IPS-18a (cell line): Measurements from ENCODE around the gene ATP9A.
"Not testable (repeated sequence)": the region's sequence is repeated elsewhere in the genome, so short reads cannot be mapped to it uniquely, and the experiment has no call there.

Source experiments
- H3K27ac ChIP-seq: one replicate; pipeline ENCODE4 v1.5.1; 2013; ENCODE audit warnings: low read length
- H3K27me3 ChIP-seq: one replicate; pipeline ENCODE4 v1.6.1; 2013; ENCODE audit warnings: mild to moderate bottlenecking, low read length; ENCODE audit not compliant: control insufficient read depth, insufficient read depth
- H3K36me3 ChIP-seq: one replicate; pipeline ENCODE4 v1.6.1; 2013; ENCODE audit warnings: low read depth, low read length; ENCODE audit not compliant: control insufficient read depth
- H3K4me1 ChIP-seq: one replicate; pipeline ENCODE4 v1.6.1; 2013; ENCODE audit warnings: low read depth, low read length; ENCODE audit not compliant: control insufficient read depth
- H3K4me3 ChIP-seq: one replicate; pipeline ENCODE4 v1.5.1; 2013; ENCODE audit warnings: low read length
- H3K9ac ChIP-seq: one replicate; pipeline ENCODE4 v1.6.1; 2013; ENCODE audit warnings: mild to moderate bottlenecking, low read length, moderate library complexity
- H3K9me3 ChIP-seq: one replicate; pipeline ENCODE4 v1.6.1; 2013; ENCODE audit warnings: low read depth, low read length; ENCODE audit not compliant: control insufficient read depth

The ATP9A gene

DNA sequence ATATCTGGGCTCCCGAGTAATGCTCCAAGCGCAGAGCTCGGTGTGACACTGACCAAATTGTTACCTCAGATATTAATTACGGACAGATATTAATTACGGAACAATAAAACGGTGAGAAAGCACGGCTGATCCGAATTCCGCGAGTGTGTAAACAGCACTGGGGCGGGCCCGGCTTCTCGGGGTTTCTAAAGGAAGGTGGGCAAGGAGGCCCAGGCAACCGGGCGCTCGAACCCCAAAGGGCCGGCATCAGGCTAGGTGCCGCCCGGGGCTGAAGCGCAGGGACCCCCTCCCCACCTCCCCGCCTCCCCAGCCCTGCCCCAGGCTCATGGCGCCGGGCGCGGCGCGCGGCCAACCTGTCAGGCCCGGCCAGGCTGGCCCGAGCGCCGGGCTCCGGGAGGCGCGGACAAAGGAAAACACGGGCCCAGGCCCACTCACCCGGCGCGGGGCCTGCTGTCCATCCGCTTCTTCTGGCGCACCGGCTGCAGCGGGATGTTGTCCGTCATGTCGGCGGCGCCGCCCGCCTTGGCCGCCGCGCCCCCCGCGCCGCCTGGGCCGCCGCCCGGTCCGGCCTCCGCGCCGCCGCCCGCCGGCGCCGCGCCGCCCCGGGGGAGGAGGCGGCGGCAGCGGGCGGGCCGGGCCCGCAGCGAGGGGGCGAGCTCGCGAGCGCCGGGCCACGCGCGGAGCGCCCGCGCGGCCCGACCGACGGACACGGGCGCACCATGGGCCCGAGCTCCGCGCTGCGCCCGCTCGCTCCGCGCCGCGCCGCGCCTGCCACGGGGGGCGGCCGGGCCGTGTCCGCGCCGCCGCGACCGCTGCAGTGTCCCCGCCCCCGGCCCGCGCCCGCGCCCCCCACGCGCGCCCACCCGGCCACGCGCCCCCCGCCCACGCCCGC lies at the start of gene ATP9A:
Gene ATP9A (minus strand): TSS at position 524 of the 892 bp plus-strand sequence. CDS start 21 bp downstream, at position 503.
- Histone ChIP-seq H3K4me3 (peak within 1 kb of the TSS; percentile 83), H3K4me1 (no peaks in the 10 kb centered on the region), H3K9ac (peak within 1 kb of the TSS; percentile 55)

GRCh38 chr20:51816856-51817255 lies 48.7 kb upstream of the ATP9A start:
- H3K4me3 ChIP-seq, H3K27ac ChIP-seq, H3K27me3 ChIP-seq, H3K9me3 ChIP-seq, H3K4me1 ChIP-seq, H3K9ac ChIP-seq, H3K36me3 ChIP-seq: not testable (repeated sequence)

More for the DNA sequence above, at the start of gene ATP9A:
- Histone ChIP-seq H3K27ac (no peak within 1 kb of the TSS), H3K27me3 (no peaks in the 10 kb centered on the region), H3K9me3 (no peaks in the 10 kb centered on the region), H3K36me3 (no peaks in the 10 kb centered on the region)

- Histone ChIP-seq H3K9me3 (no peaks in the 10 kb centered on the region), H3K4me1 (peaks cover 21% of the 10 kb centered on the region), H3K27me3 (no peaks in the 10 kb centered on the region), H3K36me3 (no peaks in the 10 kb centered on the region), H3K9ac (no peak overlapping the region), H3K4me3 (no peak overlapping the region), H3K27ac (no peak overlapping the region)
Observed at GRCh38 chr20:51815383-51816076, 47.3 kb upstream of the ATP9A start.

- Histone ChIP-seq H3K27ac (no peak overlapping the region), H3K4me1 (peaks cover 25% of the 10 kb centered on the region), H3K9me3 (no peaks in the 10 kb centered on the region), H3K9ac (no peak overlapping the region), H3K36me3 (no peaks in the 10 kb centered on the region), H3K27me3 (no peaks in the 10 kb centered on the region), H3K4me3 (no peak overlapping the region)
Observed at GRCh38 chr20:51812861-51813260, 44.7 kb upstream of the ATP9A start.

DNA sequence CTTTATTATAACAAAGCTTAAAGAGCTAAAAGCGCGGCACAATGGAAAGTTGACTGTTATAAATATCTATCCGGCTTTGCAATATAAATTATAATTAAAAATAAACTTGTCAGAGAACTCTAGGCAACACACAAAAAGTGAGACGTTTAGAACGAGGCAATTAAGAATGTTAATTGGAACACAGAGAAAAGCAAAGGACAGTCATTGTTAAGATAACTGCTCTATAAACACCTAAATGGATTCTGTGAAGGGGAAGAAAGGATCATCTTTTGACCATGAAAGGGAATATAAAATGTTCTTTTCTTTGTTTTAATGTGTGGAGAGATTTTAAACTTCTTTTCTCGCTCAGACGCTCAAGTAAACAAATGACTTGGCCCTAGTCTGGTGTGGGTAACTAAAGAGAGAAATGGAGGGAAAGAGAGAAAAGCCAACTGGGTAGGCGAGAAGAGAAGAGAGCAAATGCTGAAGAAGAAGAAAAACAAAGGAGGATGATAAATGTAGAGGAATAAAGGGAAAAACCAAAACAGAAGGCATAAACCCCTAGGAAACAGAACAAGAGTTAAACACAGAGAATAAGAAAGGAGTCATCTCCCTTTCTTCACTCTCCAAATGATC lies 43.4 kb upstream of the ATP9A start:
- H3K4me1 ChIP-seq, result peaks cover 25% of the 10 kb centered on the region
- H3K36me3 ChIP-seq, result no peaks in the 10 kb centered on the region
- no peak overlapping the region for H3K4me3 ChIP-seq
- H3K27me3 ChIP-seq, result no peaks in the 10 kb centered on the region
- no peak overlapping the region for H3K9ac ChIP-seq
- no peak overlapping the region for H3K27ac ChIP-seq
- H3K9me3 ChIP-seq, result no peaks in the 10 kb centered on the region

DNA sequence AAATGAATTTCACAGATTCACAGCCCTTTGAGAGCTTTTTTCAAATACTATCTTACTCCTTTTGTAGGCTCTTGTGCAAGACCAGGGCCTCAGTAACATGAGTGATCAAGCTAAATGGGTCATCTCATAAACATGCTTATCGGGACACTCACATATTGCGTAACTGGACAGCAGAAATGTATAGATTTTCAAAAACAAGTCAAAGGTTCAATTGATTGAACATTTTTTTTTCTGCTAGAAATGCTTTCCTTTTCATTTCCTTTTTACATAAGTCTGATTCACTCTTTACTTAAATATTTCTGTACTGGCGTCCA lies 42.8 kb upstream of the ATP9A start:
- Histone ChIP-seq H3K9me3 (no peaks in the 10 kb centered on the region), H3K4me3 (no peak overlapping the region), H3K36me3 (no peaks in the 10 kb centered on the region), H3K4me1 (peaks cover 25% of the 10 kb centered on the region), H3K27ac (no peak overlapping the region), H3K9ac (no peak overlapping the region), H3K27me3 (no peaks in the 10 kb centered on the region)

- H3K27ac ChIP-seq, result no peak overlapping the region
- no peak overlapping the region for H3K4me3 ChIP-seq
- H3K4me1 ChIP-seq, result peaks cover 25% of the 10 kb centered on the region
- H3K9ac ChIP-seq, result no peak overlapping the region
- H3K36me3 ChIP-seq, result no peaks in the 10 kb centered on the region
- no peaks in the 10 kb centered on the region for H3K27me3 ChIP-seq
- H3K9me3 ChIP-seq, result no peaks in the 10 kb centered on the region
Observed at GRCh38 chr20:51810155-51811041, 42.2 kb upstream of the ATP9A start.

- no peaks in the 10 kb centered on the region for H3K27me3 ChIP-seq
- no peak overlapping the region for H3K4me3 ChIP-seq
- no peak overlapping the region for H3K9ac ChIP-seq
- H3K27ac ChIP-seq, result no peak overlapping the region
- H3K4me1 ChIP-seq, result peaks cover 29% of the 10 kb centered on the region
- H3K9me3 ChIP-seq, result no peaks in the 10 kb centered on the region
- no peaks in the 10 kb centered on the region for H3K36me3 ChIP-seq
Observed at GRCh38 chr20:51807720-51808250, 39.6 kb upstream of the ATP9A start.

DNA sequence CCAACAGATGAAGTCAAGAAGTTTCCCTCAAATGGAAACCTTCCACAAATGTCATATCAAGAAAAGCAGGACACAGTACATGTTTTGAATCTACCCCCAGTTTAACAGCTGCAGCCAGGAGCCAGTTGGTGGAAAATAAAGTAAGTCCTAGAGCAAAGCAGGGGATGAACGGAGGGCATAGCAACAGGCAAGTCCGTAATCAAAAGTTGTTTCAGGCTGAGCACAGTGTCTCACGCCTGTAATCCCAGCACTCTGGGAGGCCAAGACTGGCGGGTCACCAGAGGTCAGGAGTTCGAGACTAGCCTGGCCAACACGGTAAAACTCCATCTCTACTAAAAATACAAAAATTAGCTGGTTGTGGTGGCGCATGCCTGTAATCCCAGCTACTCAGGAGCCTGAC lies 36.6 kb upstream of the ATP9A start:
- no peaks in the 10 kb centered on the region for H3K9me3 ChIP-seq
- H3K4me1 ChIP-seq, result peaks cover 6% of the 10 kb centered on the region
- no peak overlapping the region for H3K4me3 ChIP-seq
- no peaks in the 10 kb centered on the region for H3K27me3 ChIP-seq
- H3K36me3 ChIP-seq, result no peaks in the 10 kb centered on the region
- no peak overlapping the region for H3K27ac ChIP-seq
- H3K9ac ChIP-seq, result no peak overlapping the region

DNA sequence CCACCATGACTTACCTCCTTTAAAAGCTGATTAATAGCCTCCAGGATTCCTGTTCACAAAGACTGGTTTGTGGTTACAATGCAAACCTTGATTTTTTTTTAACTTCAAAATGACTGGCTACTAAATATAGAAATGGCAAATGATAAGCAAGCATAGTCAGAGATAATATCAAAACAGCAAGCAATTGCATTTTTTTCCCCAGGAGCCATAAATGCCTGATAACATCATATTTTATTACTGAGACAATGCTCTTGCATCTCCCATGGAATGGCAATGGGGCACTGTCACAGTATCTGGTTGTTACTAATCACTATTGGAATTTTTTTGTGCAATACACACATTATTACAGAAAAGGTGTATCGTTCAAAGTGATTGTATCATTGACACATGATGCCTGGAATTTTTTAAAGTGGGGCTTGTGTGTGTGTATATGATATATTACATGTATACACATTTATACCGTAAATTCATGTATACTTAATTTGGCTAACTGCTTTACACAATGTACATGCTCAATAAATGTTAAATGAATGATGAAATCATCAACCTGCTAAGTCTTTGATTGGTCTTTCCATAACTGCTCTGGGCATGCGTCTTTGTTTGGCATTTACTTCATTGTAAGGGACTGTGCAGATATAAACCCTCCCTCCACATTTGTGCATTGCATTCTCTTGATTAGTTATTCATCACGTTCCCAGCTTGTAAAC lies 35.1 kb upstream of the ATP9A start:
- Histone ChIP-seq H3K27ac (no peak overlapping the region), H3K4me1 (peaks cover 16% of the 10 kb centered on the region), H3K4me3 (peak overlapping the region; percentile 95), H3K36me3 (no peaks in the 10 kb centered on the region), H3K9me3 (no peaks in the 10 kb centered on the region), H3K27me3 (no peaks in the 10 kb centered on the region), H3K9ac (peak overlapping the region; percentile 49)
